Coronary artery (tissue), 2 donors: Measurements from ENCODE around the gene PDE2A.

Source experiments
- DNase-seq: peaks from one replicate; pipeline ENCODE4 v3.0.0-alpha.2; 2017; ENCODE audit warnings: low spot score
- H3K27ac ChIP-seq, 2 donors: fragments of 200-600 bp; sonication (generic); one replicate each; pipeline ENCODE4 v1.5.1; 2016 to 2019
- H3K4me3 ChIP-seq: fragments of 200-600 bp; sonication (generic); 2 replicates; pipeline ENCODE4 v1.5.1; 2016; ENCODE audit warnings: mild to moderate bottlenecking, moderate library complexity
- CTCF ChIP-seq: fragments of 200-600 bp; sonication (generic); IDR thresholded peaks from one replicate; pipeline ENCODE4 v1.5.1; 2019; ENCODE audit warnings: antibody characterized with exemption

PDE2A gene

GRCh38 chr11:72720047-72720446 is 45.8 kb upstream of the PDE2A start:
- peak overlapping the region in 1 of 2 donors; percentile 83 for H3K27ac ChIP-seq

GRCh38 chr11:72719551-72719950 is 45.3 kb upstream of the PDE2A start:
- Histone ChIP-seq H3K27ac (peak overlapping the region in 1 of 2 donors; percentile 83), H3K4me3 (peak overlapping the region; percentile 82)
- DNase-seq: no peak
- TF ChIP-seq CTCF: no peak

More at GRCh38 chr11:72720047-72720446, 45.8 kb upstream of the PDE2A start:
- DNase-seq: no peak
- no peak for TF ChIP-seq CTCF
- H3K4me3 ChIP-seq: peak overlapping the region; percentile 82

- Histone ChIP-seq H3K4me3 (peak overlapping the region; percentile 82), H3K27ac (peak overlapping the region in 1 of 2 donors; percentile 83)
- no peak for DNase-seq
Observed at GRCh38 chr11:72719144-72719543, 44.9 kb upstream of the PDE2A start.

GRCh38 chr11:72718101-72718501 is 43.9 kb upstream of the PDE2A start:
- no peak overlapping the region for H3K27ac ChIP-seq
- no peak for DNase-seq
- no peak for TF ChIP-seq CTCF
- H3K4me3 ChIP-seq: no peak overlapping the region

More at GRCh38 chr11:72719144-72719543, 44.9 kb upstream of the PDE2A start:
- TF ChIP-seq CTCF: no peak

- no peak overlapping the region for H3K27ac ChIP-seq
- DNase-seq: no peak
- H3K4me3 ChIP-seq: no peak overlapping the region
- no peak for TF ChIP-seq CTCF
Observed at GRCh38 chr11:72716788-72717435, 42.7 kb upstream of the PDE2A start.

GRCh38 chr11:72716290-72716689 is 42.1 kb upstream of the PDE2A start:
- TF ChIP-seq CTCF: no peak
- Histone ChIP-seq H3K4me3 (no peak overlapping the region), H3K27ac (no peak overlapping the region)
- DNase-seq: no peak

- no peak for DNase-seq
- Histone ChIP-seq H3K27ac (peak overlapping the region in 1 of 2 donors; percentile 62), H3K4me3 (no peak overlapping the region)
- TF ChIP-seq CTCF: no peak
Observed at GRCh38 chr11:72712841-72713240, 38.6 kb upstream of the PDE2A start.
